Measurements from ENCODE around the gene GGT1.
A peak's percentile ranks its signal among the peaks of the same experiment; 100 is the strongest.

GRCh38 chr22:24601217-24602104, 1.5 kb upstream of the GGT1 start:
- TF ChIP-seq POLR2AphosphoS5 (IDR thresholded peaks at IDR 0.05) (peak in 2 of 3 donors; percentile 73 to 74), EP300 (IDR thresholded peaks at IDR 0.05) (no peak)
